Measurements from ENCODE around the gene TBC1D4.

- no peak for TF ChIP-seq SIN3A (IDR thresholded peaks at IDR 0.05; ENCODE audit: borderline replicate concordance, insufficient read depth, low read length)
- no peak for TF ChIP-seq FOXP2 (optimal IDR thresholded peaks at IDR 0.05; ENCODE audit: borderline replicate concordance, extremely low read depth, extremely low read length, insufficient read depth)
Observed at GRCh38 chr13:75418997-75419396, 63.0 kb downstream of the TBC1D4 start.
